ENCODE measurements around the gene FXYD4.
"Not testable (repeated sequence)": the region's sequence is repeated elsewhere in the genome, so short reads cannot be mapped to it uniquely, and the experiment has no call there.

Gene FXYD4

DNA sequence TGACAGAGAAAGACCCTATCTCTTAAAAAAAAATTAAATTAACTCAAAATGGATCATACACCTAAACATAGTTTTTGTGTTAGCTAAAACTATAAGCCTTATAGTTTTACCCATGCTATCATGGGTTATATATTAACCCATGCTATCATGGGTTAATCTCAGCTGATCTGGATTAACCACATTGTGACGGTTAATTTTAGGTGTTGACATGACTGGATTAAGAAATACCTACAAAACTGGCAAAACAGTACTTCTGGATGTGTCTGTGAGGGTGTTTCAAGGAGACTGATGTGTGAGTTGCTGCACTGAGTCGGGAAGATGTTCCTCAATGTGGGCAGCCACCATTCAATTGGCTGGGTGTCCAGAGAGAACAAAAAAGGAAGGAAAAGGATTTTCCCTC lies 44.3 kb upstream of the FXYD4 start:
- Histone ChIP-seq H3K4me3 (ENCODE audit: low read depth, low read length) (no peak overlapping the region), H3K4me1 (peaks cover 4% of the 10 kb centered on the region), H3K27me3 (ENCODE audit: control insufficient read depth, insufficient read depth, low read length) (no peaks in the 10 kb centered on the region), H3K4me2 (ENCODE audit: low read length) (no peak overlapping the region), H3K79me2 (no peaks in the 10 kb centered on the region), H3K9me3 (ENCODE audit: control insufficient read depth, low read length) (no peaks in the 10 kb centered on the region), H3K9ac (no peak overlapping the region), H3K27ac (no peak overlapping the region), H3K36me3 (ENCODE audit: control insufficient read depth, insufficient read depth, low read length) (no peaks in the 10 kb centered on the region), H2AFZ (no peak overlapping the region)
- TF ChIP-seq, protein P1, sequence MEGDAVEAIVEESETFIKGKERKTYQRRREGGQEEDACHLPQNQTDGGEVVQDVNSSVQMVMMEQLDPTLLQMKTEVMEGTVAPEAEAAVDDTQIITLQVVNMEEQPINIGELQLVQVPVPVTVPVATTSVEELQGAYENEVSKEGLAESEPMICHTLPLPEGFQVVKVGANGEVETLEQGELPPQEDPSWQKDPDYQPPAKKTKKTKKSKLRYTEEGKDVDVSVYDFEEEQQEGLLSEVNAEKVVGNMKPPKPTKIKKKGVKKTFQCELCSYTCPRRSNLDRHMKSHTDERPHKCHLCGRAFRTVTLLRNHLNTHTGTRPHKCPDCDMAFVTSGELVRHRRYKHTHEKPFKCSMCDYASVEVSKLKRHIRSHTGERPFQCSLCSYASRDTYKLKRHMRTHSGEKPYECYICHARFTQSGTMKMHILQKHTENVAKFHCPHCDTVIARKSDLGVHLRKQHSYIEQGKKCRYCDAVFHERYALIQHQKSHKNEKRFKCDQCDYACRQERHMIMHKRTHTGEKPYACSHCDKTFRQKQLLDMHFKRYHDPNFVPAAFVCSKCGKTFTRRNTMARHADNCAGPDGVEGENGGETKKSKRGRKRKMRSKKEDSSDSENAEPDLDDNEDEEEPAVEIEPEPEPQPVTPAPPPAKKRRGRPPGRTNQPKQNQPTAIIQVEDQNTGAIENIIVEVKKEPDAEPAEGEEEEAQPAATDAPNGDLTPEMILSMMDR (IDR thresholded peaks at IDR 0.05), result no peak

DNA sequence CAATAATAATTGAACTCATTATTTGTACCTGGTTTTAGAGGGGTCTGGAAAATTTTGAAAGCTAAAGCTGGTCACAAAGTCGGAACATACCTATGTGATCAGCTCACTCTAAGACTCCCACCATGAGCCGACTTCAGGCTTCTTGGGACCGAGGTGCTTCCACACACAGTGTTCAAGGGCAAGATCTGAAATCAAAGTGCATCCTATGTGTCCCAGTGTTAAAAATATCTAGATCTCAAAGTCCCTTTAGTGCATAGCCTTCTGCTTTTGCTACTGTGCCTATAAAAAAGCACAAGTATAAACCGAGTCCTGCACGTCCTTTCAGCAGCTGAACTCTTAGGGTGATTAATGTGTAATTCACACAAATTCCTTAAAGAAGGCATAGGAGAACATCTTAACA lies 43.5 kb upstream of the FXYD4 start:
- Histone ChIP-seq H3K4me3 (ENCODE audit: low read depth, low read length) (no peak overlapping the region), H3K36me3 (ENCODE audit: control insufficient read depth, insufficient read depth, low read length) (no peaks in the 10 kb centered on the region), H3K4me2 (ENCODE audit: low read length) (no peak overlapping the region), H2AFZ (no peak overlapping the region), H3K79me2 (no peaks in the 10 kb centered on the region), H3K27me3 (ENCODE audit: control insufficient read depth, insufficient read depth, low read length) (no peaks in the 10 kb centered on the region), H3K27ac (no peak overlapping the region), H3K9me3 (ENCODE audit: control insufficient read depth, low read length) (no peaks in the 10 kb centered on the region), H3K4me1 (peaks cover 3% of the 10 kb centered on the region), H3K9ac (no peak overlapping the region)
- TF ChIP-seq, protein P1 (IDR thresholded peaks at IDR 0.05), result no peak

DNA sequence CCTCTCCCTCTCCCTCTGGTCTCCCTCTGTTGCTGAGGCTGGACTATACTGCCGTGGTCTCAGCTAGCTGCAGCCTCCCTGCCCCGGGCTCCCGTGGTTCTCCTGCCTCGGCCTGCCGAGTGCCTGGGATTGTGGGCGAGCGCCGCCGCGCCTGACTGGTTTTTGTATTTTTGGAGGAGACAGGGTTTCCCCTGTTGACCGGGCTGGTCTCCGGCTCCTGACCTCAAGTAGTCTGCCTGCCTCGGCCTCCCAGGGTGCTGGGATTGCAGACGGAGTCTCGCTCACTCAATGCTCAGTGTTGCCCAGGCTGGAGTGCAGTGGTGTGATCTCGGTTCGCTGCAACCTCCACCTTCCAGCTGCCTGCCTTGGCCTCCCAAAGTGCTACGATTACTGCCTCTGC lies 42.6 kb upstream of the FXYD4 start:
- H3K4me2 ChIP-seq (ENCODE audit: low read length); H3K27ac ChIP-seq; H3K9ac ChIP-seq; H3K27me3 ChIP-seq (ENCODE audit: control insufficient read depth, insufficient read depth, low read length); H3K4me3 ChIP-seq (ENCODE audit: low read depth, low read length); H2AFZ ChIP-seq; H3K9me3 ChIP-seq (ENCODE audit: control insufficient read depth, low read length); H3K79me2 ChIP-seq; H3K36me3 ChIP-seq (ENCODE audit: control insufficient read depth, insufficient read depth, low read length); H3K4me1 ChIP-seq: not testable (repeated sequence)

DNA sequence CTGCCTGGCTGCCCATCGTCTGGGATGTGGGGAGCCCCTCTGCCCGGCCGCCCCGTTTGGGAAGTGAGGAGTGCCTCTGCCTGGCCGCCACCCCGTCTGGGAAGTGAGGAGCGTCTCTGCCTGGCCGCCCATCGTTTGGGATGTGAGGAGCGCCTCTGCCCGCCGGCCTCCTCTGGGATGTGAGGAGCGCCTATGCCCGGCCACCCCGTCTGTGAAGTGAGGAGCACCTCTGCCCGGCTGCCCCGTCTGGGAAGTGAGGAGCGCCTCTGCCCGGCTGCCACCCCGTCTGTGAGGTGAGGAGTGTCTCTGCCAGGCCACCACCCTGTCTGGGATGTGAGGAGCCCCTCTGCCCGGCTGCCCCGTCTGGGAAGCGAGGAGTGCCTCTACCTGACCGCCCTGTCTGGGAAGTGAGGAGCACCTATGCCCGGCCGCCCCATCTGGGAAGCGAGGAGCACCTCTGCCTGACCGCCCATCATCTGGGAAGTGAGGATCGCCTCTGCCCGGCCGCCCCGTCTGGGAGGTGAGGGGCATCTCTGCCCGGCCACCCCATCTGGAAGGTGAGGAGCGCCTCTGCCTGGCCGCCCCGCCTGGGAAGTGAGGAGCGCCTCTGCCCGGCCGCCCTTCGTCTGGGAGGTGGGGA lies 42.1 kb upstream of the FXYD4 start:
- H3K27me3 ChIP-seq (ENCODE audit: control insufficient read depth, insufficient read depth, low read length); H3K4me3 ChIP-seq (ENCODE audit: low read depth, low read length); H3K36me3 ChIP-seq (ENCODE audit: control insufficient read depth, insufficient read depth, low read length); H3K27ac ChIP-seq; H3K79me2 ChIP-seq; H3K4me1 ChIP-seq; H3K9ac ChIP-seq; H3K9me3 ChIP-seq (ENCODE audit: control insufficient read depth, low read length); H3K4me2 ChIP-seq (ENCODE audit: low read length); H2AFZ ChIP-seq: not testable (repeated sequence)

DNA sequence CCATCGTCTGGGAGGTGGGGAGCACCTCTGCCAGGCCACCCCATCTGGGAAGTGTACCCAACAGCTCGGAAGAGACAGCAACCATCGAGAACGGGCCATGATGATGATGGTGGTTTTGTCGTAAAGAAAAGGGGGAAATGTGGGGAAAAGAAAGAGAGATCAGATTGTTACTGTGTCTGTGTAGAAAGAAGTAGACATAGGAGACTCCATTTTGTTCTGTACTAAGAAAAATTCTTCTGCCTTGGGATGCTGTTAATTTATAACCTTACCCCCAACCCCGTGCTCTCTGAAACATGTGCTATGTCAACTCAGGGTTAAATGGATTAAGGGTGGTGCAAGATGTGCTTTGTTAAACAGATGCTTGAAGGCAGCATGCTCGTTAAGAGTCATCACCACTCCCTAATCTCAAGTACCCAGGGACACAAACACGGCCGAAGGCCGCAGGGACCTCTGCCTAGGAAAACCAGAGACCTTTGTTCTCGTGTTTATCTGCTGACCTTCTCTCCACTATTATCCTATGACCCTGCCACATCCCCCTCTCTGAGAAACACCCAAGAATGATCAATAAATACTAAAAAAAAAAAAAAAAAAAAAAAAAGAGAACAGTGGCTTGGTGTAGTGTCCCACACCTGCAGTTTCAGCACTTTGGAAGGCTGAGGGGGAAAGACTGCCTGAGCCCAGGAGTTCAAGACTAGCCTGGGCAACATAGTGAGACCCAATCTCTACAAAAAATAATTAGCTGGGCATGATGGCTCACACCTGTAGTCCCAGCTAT lies 41.2 kb upstream of the FXYD4 start:
- H3K9me3 ChIP-seq (ENCODE audit: control insufficient read depth, low read length); H3K36me3 ChIP-seq (ENCODE audit: control insufficient read depth, insufficient read depth, low read length); H3K4me3 ChIP-seq (ENCODE audit: low read depth, low read length); H3K27ac ChIP-seq; H2AFZ ChIP-seq; H3K79me2 ChIP-seq; H3K4me2 ChIP-seq (ENCODE audit: low read length); H3K9ac ChIP-seq; H3K4me1 ChIP-seq; H3K27me3 ChIP-seq (ENCODE audit: control insufficient read depth, insufficient read depth, low read length): not testable (repeated sequence)

DNA sequence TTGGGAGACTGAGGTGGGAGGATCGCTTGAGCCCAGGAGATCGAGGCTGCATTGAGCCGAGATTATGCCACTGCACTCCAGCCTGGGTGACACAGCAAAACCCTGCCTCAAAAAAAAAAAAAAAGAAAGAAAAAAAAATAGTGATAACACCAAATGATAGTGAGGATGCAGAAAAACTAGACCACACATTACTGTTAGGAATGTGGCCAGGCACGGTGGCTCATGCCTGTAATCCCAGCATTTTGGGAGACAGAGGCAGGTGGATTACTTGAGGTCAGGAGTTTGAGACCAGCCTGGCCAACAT lies 40.7 kb upstream of the FXYD4 start:
- not testable (repeated sequence) for H3K9me3 ChIP-seq (ENCODE audit: control insufficient read depth, low read length); H3K4me1 ChIP-seq; H3K4me3 ChIP-seq (ENCODE audit: low read depth, low read length); H3K36me3 ChIP-seq (ENCODE audit: control insufficient read depth, insufficient read depth, low read length); H3K27ac ChIP-seq; H3K4me2 ChIP-seq (ENCODE audit: low read length); H3K27me3 ChIP-seq (ENCODE audit: control insufficient read depth, insufficient read depth, low read length); H3K9ac ChIP-seq; H3K79me2 ChIP-seq; H2AFZ ChIP-seq
